Mucosa of stomach (tissue), 1 donor: ENCODE measurements around the gene MYO10.
A peak's percentile ranks its signal among the peaks of the same experiment; 100 is the strongest.

Experiments
- H3K27me3 ChIP-seq: one replicate; pipeline ENCODE4 v1.7.0; 2013; ENCODE audit warnings: mild to moderate bottlenecking, low read length; ENCODE audit not compliant: control insufficient read depth, insufficient read depth
- H3K36me3 ChIP-seq: one replicate; pipeline ENCODE4 v1.7.0; 2013; ENCODE audit warnings: low read length; ENCODE audit not compliant: control insufficient read depth, insufficient read depth
- H3K4me1 ChIP-seq: one replicate; pipeline ENCODE4 v1.7.0; 2013; ENCODE audit warnings: mild to moderate bottlenecking, low read length; ENCODE audit not compliant: control insufficient read depth, insufficient read depth
- H3K4me3 ChIP-seq: one replicate; pipeline ENCODE4 v1.7.0; 2013; ENCODE audit warnings: low read length
- H3K9ac ChIP-seq: one replicate; pipeline ENCODE4 v1.7.0; 2013; ENCODE audit warnings: mild to moderate bottlenecking, low read length, moderate library complexity
- H3K9me3 ChIP-seq: one replicate; pipeline ENCODE4 v1.7.0; 2013; ENCODE audit warnings: mild to moderate bottlenecking, low read length, moderate library complexity; ENCODE audit not compliant: control insufficient read depth
- donor health status: Pancreatic carcinoma.

The MYO10 gene

DNA sequence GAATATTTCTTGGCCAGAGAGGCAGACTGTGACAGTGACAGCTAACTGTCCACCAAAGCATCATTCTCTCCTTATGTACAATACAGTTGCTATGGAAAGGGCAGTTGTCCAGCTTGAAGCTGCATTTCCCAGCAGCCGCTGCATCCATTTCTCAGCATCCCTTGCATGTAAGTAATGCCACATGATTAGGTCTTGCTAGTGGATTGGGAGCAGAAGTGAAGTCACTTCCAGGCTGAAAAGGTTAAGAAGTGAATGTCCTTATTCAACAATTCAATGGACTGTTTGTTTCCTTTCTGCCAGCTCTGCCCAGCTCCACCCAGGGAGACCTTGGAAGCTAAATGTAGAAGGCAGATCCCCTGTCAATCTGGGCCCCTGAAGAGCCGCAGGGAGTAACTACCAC, 293.2 kb downstream of the MYO10 start:
- no peak overlapping the region for H3K9ac ChIP-seq
- H3K4me1 ChIP-seq: no peaks in the 10 kb centered on the region
- no peak overlapping the region for H3K4me3 ChIP-seq
- peaks cover 5% of the 10 kb centered on the region for H3K27me3 ChIP-seq
- no peaks in the 10 kb centered on the region for H3K36me3 ChIP-seq
- no peaks in the 10 kb centered on the region for H3K9me3 ChIP-seq

DNA sequence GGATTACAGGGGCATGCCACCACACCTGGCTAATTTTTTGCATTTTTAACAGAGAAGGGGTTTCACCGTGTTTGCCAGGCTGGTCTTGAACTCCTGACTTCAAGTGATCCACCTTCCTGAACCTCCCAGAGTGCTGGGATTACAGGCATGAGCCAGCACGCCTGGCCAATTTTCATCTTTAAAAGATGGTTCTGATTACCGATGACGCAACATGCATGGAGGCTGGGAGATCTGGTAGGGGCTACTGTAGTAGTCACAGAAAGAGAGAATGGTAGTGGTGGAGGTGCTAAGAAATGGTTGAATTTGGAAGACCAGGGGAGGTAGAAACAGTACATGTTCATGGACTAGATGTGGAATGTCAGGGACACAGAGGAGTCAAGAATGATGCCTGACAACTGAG, 296.9 kb downstream of the MYO10 start:
- Histone ChIP-seq H3K27me3 (peaks cover 5% of the 10 kb centered on the region), H3K36me3 (no peaks in the 10 kb centered on the region), H3K4me1 (no peaks in the 10 kb centered on the region), H3K4me3 (no peak overlapping the region), H3K9ac (no peak overlapping the region), H3K9me3 (no peaks in the 10 kb centered on the region)

GRCh38 chr5:16628376-16628775, 307.7 kb downstream of the MYO10 start:
- H3K4me1 ChIP-seq: no peaks in the 10 kb centered on the region
- H3K9me3 ChIP-seq: no peaks in the 10 kb centered on the region
- no peaks in the 10 kb centered on the region for H3K27me3 ChIP-seq
- H3K36me3 ChIP-seq: no peaks in the 10 kb centered on the region
- no peak overlapping the region for H3K9ac ChIP-seq
- H3K4me3 ChIP-seq: no peak overlapping the region

GRCh38 chr5:16626696-16627264, 309.3 kb downstream of the MYO10 start:
- no peaks in the 10 kb centered on the region for H3K4me1 ChIP-seq
- H3K9ac ChIP-seq: no peak overlapping the region
- no peaks in the 10 kb centered on the region for H3K27me3 ChIP-seq
- no peak overlapping the region for H3K4me3 ChIP-seq
- no peaks in the 10 kb centered on the region for H3K9me3 ChIP-seq
- H3K36me3 ChIP-seq: no peaks in the 10 kb centered on the region

GRCh38 chr5:16625096-16625495, 311.0 kb downstream of the MYO10 start:
- Histone ChIP-seq H3K9me3 (no peaks in the 10 kb centered on the region), H3K36me3 (no peaks in the 10 kb centered on the region), H3K4me1 (no peaks in the 10 kb centered on the region), H3K4me3 (no peak overlapping the region), H3K9ac (no peak overlapping the region), H3K27me3 (no peaks in the 10 kb centered on the region)

DNA sequence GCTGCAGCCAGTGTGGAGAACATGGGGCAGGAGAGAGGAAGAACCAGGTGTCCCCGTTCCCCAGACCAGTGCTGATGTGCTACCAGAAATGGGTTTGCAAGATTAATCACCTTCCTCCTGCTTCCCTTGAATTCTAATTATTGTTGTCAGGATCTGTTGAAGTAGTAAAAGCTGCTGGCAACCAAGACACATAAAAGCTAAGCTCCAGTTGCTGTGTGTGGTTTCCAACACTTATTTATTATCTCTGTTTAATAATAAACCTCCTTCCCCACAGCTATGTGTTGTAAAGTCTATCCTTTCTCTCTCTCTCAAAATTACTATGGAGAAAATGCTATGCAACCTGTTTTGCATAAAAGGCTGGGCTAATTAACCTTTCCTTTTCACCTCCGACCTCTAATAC, 317.0 kb downstream of the MYO10 start:
- Histone ChIP-seq H3K9me3 (no peaks in the 10 kb centered on the region), H3K4me1 (no peaks in the 10 kb centered on the region), H3K9ac (no peak overlapping the region), H3K4me3 (no peak overlapping the region), H3K27me3 (peaks cover 6% of the 10 kb centered on the region), H3K36me3 (no peaks in the 10 kb centered on the region)

DNA sequence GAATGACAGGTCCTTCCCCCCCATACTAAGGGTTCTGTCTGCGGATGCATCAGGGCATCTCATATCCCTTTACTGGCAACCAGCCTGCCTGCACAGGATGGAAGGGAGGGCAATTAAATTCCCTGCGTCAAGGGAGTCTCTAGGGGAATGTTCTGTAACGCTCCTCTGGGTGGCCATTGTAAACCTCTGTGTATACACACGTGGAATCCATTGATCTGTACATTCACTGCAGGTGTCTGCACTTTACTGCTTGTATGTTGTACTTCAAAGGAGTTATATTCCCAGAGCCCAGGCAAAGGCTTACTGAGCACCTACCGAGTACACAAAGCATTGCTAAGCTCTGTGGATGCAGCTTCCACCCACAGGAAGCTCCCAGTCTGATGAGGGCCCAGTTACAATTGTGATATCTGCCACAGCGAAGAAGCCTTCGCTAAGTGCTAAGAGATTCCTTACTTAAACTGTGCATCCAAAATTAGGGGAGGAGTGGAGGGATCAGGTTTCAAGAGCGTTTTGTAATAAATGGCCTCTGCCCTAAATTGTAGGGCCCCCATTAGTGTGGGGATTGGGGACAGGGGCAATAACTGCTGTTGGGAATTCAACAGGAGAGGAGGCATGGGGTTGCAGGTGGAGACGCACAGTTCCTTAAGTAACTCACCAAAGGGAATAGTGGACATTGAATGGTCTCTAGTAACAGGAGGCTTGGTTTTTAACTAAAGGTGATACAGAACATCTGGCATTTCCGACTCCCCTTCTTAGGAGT, 317.8 kb downstream of the MYO10 start:
- Histone ChIP-seq H3K9ac (no peak overlapping the region), H3K27me3 (peaks cover 6% of the 10 kb centered on the region), H3K36me3 (no peaks in the 10 kb centered on the region), H3K9me3 (no peaks in the 10 kb centered on the region), H3K4me1 (no peaks in the 10 kb centered on the region), H3K4me3 (no peak overlapping the region)

- H3K9ac ChIP-seq: peak overlapping the region; percentile 51
- no peaks in the 10 kb centered on the region for H3K4me1 ChIP-seq
- no peaks in the 10 kb centered on the region for H3K9me3 ChIP-seq
- H3K27me3 ChIP-seq: peaks cover 6% of the 10 kb centered on the region
- no peaks in the 10 kb centered on the region for H3K36me3 ChIP-seq
- no peak overlapping the region for H3K4me3 ChIP-seq
These were observed 318.7 kb downstream of the MYO10 start for GRCh38 chr5:16617274-16617968.

- no peaks in the 10 kb centered on the region for H3K9me3 ChIP-seq
These were observed 319.4 kb downstream of the MYO10 start, which contains the start of gene RETREG1 for GRCh38 chr5:16616536-16617273. RETREG1 (minus strand) TSS chr5:16616997; CDS start chr5:16616971, 26 bp downstream.

DNA sequence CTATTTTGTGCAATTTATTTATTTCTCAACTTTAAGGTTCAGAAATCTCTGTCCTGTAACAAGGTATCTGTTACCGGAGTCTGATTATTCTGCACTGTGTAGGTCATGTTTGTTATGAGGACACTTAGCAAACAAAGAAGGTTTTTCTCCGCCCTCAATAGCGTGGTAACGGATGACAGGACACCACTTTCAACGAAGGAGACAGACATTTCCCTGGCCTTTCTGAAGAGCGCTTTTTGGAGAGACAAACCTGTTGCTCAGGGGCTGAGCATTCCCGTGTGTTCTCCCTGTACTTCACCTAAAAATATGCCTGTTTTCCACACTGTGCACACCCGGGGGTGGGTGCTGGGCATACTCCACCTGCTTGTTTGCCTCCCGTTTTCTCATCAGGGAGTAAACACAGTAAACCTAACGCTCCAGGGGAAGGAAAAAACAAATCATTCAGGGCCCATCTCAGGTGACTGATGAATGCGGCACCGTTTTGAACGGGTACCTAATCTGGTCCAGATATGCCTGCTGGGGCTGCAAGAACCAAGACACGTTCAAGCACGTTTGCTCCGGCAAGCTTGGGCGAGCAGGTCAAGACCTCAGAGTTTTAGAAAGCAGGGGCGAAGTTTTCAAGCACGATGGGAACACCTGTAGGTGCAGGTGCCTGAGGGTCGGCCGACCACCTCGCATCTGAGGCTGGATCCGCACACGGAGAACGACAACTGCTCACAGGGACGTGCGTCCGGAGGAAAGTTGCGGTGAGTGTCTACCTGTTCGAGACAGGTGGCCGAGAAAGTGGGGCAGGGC, 320.1 kb downstream of the MYO10 start:
- Histone ChIP-seq H3K9me3 (no peaks in the 10 kb centered on the region), H3K4me1 (no peaks in the 10 kb centered on the region), H3K9ac (peak overlapping the region; percentile 46), H3K36me3 (no peaks in the 10 kb centered on the region), H3K4me3 (peak overlapping the region; percentile 26), H3K27me3 (peaks cover 6% of the 10 kb centered on the region)

More at GRCh38 chr5:16616536-16617273, 319.4 kb downstream of the MYO10 start, which contains the start of gene RETREG1:
- H3K4me3 ChIP-seq: peak within 1 kb of the TSS; percentile 26
- H3K4me1 ChIP-seq: no peaks in the 10 kb centered on the region
- peaks cover 6% of the 10 kb centered on the region for H3K27me3 ChIP-seq
- H3K36me3 ChIP-seq: no peaks in the 10 kb centered on the region
- H3K9ac ChIP-seq: peak within 1 kb of the TSS; percentile 51

DNA sequence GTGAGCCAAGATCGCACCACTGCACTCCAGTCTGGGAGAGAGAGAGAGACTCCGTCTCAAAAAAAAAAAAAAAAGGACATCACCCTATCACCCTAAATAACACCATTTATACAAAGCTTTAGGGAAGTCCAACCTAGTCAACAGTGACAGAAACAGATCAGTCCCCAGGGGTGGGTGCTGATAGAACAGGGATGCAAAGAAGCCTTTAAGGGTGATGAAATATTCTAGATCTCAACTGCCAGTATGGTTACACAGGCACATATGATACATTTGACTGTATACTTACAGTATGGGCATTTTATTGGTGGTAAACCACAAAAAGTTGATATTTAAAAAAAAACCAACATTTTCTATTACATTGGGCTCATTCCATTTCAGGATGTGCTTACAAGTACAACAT, 324.1 kb downstream of the MYO10 start:
- no peaks in the 10 kb centered on the region for H3K9me3 ChIP-seq
- peaks cover 6% of the 10 kb centered on the region for H3K27me3 ChIP-seq
- no peaks in the 10 kb centered on the region for H3K4me1 ChIP-seq
- no peak overlapping the region for H3K4me3 ChIP-seq
- H3K36me3 ChIP-seq: no peaks in the 10 kb centered on the region
- H3K9ac ChIP-seq: no peak overlapping the region
